T-helper 17 cell (primary cell): ENCODE data around the gene USP12. TPM values are rescaled to one million over a fixed set of nuclear protein-coding genes. Genes with fewer than 3 reads are reported as not detected.
"Not testable (repeated sequence)": the region's sequence is repeated elsewhere in the genome, so short reads cannot be mapped to it uniquely, and the experiment has no call there.

Source experiments
- ATAC-seq: fragments of 150-1000 bp; cut with Tn5 transposase; 2 replicates; pipeline ENCODE4 v1.10.0; 2021; ENCODE audit warnings: mild to moderate bottlenecking, moderate library complexity
- DNase-seq, 3 donors: peaks; one replicate each; pipeline versions ENCODE4 v3.0.0 to v3.0.0-alpha.2; 2020 to 2021
- H3K9me3 ChIP-seq: one replicate; pipeline ENCODE4 v1.7.0; 2013; ENCODE audit warnings: low read length, mild to moderate bottlenecking; ENCODE audit not compliant: control insufficient read depth, poor library complexity, severe bottlenecking
- H3K27ac Mint-ChIP-seq: one replicate; pipeline ENCODE4 v1.8.0; 2022; ENCODE audit warnings: mild to moderate bottlenecking, moderate library complexity, mixed read lengths
- H3K27me3 Mint-ChIP-seq: one replicate; pipeline ENCODE4 v1.8.0; 2022; ENCODE audit warnings: mixed read lengths
- H3K36me3 Mint-ChIP-seq: one replicate; pipeline ENCODE4 v1.8.0; 2022; ENCODE audit warnings: low read depth, mixed read lengths
- H3K4me1 Mint-ChIP-seq: one replicate; pipeline ENCODE4 v1.8.0; 2022; ENCODE audit warnings: mild to moderate bottlenecking, mixed read lengths
- H3K4me3 Mint-ChIP-seq: one replicate; pipeline ENCODE4 v1.8.0; 2022; ENCODE audit warnings: mild to moderate bottlenecking, moderate library complexity, mixed read lengths
- total RNA-seq, 4 donors: library from RNA in 2 of 4; stranded (reverse) in 2 of 4; gene quantifications; one replicate each; pipeline ENCODE4 v1.2.3 and lab custom pipeline; 2022 to 2026

The USP12 gene
- total RNA-seq, 2 donors from 2014 or later: 36.6 to 44.5 TPM

- Mint-ChIP-seq H3K27ac (peak overlapping the region; percentile 34), H3K4me1 (peaks cover 12% of the 10 kb centered on the region), H3K27me3 (no peaks in the 10 kb centered on the region), H3K36me3 (peaks cover 9% of the 10 kb centered on the region), H3K4me3 (peak overlapping the region; percentile 47)
- ATAC-seq: no peak
- no peaks in the 10 kb centered on the region for H3K9me3 ChIP-seq
- no peak for DNase-seq
Observed at GRCh38 chr13:27086599-27087265, 84.9 kb downstream of the USP12 start.

DNA sequence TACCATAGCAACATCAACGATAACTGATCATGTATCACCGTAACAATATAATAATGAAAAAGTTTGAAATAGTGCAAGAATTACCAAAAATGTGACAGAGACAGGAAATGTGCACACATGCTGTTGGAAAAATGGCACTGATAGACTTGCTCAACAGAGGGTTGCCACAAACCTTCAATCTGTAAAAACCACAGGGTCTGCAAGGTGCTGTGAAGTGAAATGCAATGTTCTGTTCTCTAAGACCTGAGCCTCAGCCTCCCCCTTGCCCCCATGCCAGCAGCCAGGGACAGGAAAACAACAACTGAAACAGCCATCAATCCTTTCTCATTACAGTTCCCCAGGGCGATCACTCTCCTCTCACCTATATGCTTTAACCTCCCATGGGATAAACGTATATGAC is 88.4 kb downstream of the USP12 start:
- Mint-ChIP-seq H3K27ac (peak overlapping the region; percentile 9), H3K4me3 (no peak overlapping the region), H3K4me1 (peaks cover 18% of the 10 kb centered on the region), H3K27me3 (no peaks in the 10 kb centered on the region), H3K36me3 (peaks cover 19% of the 10 kb centered on the region)
- no peak for DNase-seq
- no peaks in the 10 kb centered on the region for H3K9me3 ChIP-seq
- no peak for ATAC-seq

GRCh38 chr13:27081893-27082679 is 89.5 kb downstream of the USP12 start:
- Mint-ChIP-seq H3K4me3 (no peak overlapping the region), H3K4me1 (peaks cover 18% of the 10 kb centered on the region), H3K27me3 (no peaks in the 10 kb centered on the region), H3K36me3 (peaks cover 17% of the 10 kb centered on the region), H3K27ac (peak overlapping the region; percentile 27)
- ATAC-seq (no peak), DNase-seq (no peak)
- H3K9me3 ChIP-seq: no peaks in the 10 kb centered on the region

DNA sequence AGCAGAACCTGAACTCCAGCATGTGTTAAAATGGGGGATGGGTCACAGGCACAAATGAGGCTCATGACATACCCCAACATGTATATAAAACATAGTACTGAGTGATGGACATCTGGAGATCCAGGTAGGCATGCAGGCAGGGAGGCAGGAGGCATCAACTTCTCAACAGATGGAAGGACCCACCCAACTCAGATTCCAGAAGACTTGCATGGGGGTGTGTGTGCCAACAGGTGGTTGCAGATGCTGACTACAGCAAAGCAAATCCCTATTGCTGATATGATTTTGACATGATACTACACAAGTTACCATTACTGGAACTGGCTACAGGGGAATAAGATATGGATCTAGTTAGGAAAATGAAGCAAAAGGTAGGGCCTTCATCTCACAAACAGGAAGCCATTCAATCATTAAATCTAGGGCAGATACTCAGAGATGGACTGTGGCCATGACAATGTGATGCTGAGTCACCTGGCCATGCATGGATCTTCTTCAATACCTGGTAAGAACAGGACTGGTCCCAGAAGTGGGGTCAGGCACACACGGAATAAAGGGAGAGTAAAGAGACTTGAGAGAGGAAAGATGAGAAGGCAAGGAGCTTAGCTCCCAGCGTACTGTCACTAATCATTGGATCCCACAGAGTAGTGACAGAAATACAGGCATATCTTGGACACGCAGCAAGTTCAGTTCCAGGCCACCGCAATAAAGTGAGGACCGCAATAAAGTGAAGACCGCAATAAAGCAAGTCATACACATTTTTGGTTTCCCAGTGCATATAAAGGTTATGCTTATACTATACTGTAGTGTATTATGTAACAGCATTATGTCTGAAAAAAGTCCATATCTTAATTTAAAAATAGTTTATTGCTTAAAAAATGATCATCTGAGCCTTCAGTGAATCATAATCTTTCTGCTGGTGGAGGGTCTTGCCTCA is 91.3 kb downstream of the USP12 start:
- H3K4me3 Mint-ChIP-seq: peak overlapping the region; percentile 63
- DNase-seq (no peak), ATAC-seq (no peak)
- no peaks in the 10 kb centered on the region for H3K9me3 ChIP-seq
- H3K27ac Mint-ChIP-seq: peak overlapping the region; percentile 27
- peaks cover 16% of the 10 kb centered on the region for H3K4me1 Mint-ChIP-seq
- H3K36me3 Mint-ChIP-seq: peaks cover 13% of the 10 kb centered on the region
- no peaks in the 10 kb centered on the region for H3K27me3 Mint-ChIP-seq

GRCh38 chr13:27079421-27079958 is 92.1 kb downstream of the USP12 start:
- H3K27ac Mint-ChIP-seq: no peak overlapping the region
- no peak for ATAC-seq
- peaks cover 16% of the 10 kb centered on the region for H3K4me1 Mint-ChIP-seq
- H3K36me3 Mint-ChIP-seq: peaks cover 13% of the 10 kb centered on the region
- H3K9me3 ChIP-seq: no peaks in the 10 kb centered on the region
- H3K27me3 Mint-ChIP-seq: no peaks in the 10 kb centered on the region
- DNase-seq: no peak
- no peak overlapping the region for H3K4me3 Mint-ChIP-seq

DNA sequence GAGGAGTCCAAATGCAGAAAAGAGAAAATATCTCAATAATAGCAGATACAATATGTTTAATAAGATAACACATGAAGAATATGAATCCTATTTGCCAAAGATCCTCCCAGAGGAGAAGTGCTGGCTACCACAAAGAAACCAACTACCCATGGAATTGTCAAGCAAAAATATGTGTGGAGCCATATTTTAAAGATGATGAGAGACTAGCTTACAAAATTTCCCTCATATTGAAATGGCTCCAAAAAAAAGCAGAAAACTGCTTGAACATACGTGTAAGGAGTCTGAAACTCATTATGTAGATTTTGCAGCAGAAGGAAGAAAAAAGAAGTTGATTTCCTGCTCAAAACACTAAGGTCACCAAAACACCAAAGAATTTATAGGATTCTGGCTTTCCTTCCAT is 94.2 kb downstream of the USP12 start:
- H3K27ac Mint-ChIP-seq: no peak overlapping the region
- peaks cover 19% of the 10 kb centered on the region for H3K4me1 Mint-ChIP-seq
- H3K36me3 Mint-ChIP-seq: peaks cover 21% of the 10 kb centered on the region

GRCh38 chr13:27076421-27076820 is 95.2 kb downstream of the USP12 start:
- DNase-seq (no peak), ATAC-seq (no peak)
- H3K36me3 Mint-ChIP-seq: peaks cover 27% of the 10 kb centered on the region
- peaks cover 21% of the 10 kb centered on the region for H3K4me1 Mint-ChIP-seq
- H3K4me3 Mint-ChIP-seq: no peak overlapping the region
- H3K27me3 Mint-ChIP-seq: no peaks in the 10 kb centered on the region
- no peaks in the 10 kb centered on the region for H3K9me3 ChIP-seq
- H3K27ac Mint-ChIP-seq: no peak overlapping the region

More for the DNA sequence above, 94.2 kb downstream of the USP12 start:
- no peaks in the 10 kb centered on the region for H3K9me3 ChIP-seq
- ATAC-seq (no peak), DNase-seq (no peak)
- no peak overlapping the region for H3K4me3 Mint-ChIP-seq
- no peaks in the 10 kb centered on the region for H3K27me3 Mint-ChIP-seq

DNA sequence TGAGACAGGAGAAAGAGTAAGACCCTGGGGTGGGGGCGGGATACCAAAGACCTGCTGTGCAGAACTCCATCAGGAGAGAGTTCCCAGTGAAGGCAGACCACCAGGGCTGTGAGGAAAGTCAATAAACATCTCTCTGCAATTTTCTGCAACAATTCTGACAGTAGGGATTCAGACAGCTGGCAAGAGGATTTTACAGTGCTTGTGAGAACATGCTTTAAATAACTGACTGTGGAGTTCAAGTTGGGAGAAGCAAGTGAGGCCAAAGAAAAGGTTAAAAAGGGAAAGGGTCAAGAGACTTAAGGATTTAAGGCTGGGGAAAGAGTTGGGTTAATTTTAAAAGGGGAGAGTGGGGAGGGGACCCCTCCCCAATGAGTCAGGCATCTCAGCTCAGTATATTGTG is 98.4 kb downstream of the USP12 start:
- ATAC-seq: no peak
- no peak for DNase-seq

DNA sequence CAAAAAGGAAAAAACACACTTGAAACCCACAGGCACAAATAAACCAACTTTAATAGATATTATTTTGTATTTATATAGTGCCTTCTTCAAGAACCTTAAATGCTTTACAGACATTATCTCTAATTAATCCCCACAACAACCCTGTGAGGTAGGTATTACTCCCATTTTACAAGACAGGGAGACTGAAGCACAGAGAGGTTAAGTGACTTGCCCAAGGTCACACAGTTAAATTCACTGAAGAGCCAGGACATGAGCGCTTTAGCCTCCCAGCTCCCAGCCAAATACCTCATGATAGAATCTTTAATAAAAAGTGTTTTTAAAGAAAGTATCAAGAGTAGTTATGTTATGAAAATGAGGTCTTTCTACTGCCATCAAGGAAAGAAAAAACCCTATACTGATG is 105.5 kb downstream of the USP12 start:
- not testable (repeated sequence) for H3K9me3 ChIP-seq, DNase-seq, H3K27me3 Mint-ChIP-seq, ATAC-seq, H3K4me3 Mint-ChIP-seq, H3K4me1 Mint-ChIP-seq, H3K27ac Mint-ChIP-seq
- peaks cover 13% of the 10 kb centered on the region for H3K36me3 Mint-ChIP-seq

More for the DNA sequence above, 98.4 kb downstream of the USP12 start:
- H3K27ac Mint-ChIP-seq: no peak overlapping the region
- peaks cover 12% of the 10 kb centered on the region for H3K4me1 Mint-ChIP-seq
- H3K36me3 Mint-ChIP-seq: peaks cover 23% of the 10 kb centered on the region
- no peaks in the 10 kb centered on the region for H3K9me3 ChIP-seq
- no peak overlapping the region for H3K4me3 Mint-ChIP-seq
- H3K27me3 Mint-ChIP-seq: no peaks in the 10 kb centered on the region

DNA sequence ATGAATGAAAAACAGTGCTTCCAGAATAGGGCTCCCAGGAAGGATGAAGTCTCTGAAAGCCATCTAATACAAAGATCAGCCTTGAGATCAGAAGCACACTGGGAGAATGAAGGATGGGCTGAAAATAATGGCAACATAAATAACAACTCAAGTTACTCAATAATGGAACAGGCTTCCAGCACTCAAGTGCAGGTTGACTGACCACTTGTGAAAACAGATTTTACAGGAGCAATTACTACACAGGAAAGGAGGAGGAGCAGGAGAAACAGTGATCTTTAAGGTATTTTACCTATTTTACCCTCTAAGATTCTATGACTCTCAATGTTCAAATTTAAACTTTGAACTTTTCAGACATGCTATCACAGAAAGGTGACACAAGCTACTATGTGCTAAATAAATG is 106.0 kb downstream of the USP12 start:
- Mint-ChIP-seq H3K36me3 (peaks cover 13% of the 10 kb centered on the region), H3K4me3 (no peak overlapping the region), H3K4me1 (no peaks in the 10 kb centered on the region), H3K27me3 (no peaks in the 10 kb centered on the region), H3K27ac (no peak overlapping the region)
- no peak for DNase-seq
- H3K9me3 ChIP-seq: no peaks in the 10 kb centered on the region
- ATAC-seq: no peak

- Mint-ChIP-seq H3K27ac (no peak overlapping the region), H3K27me3 (no peaks in the 10 kb centered on the region)
Observed at GRCh38 chr13:27064252-27064995, 107.2 kb downstream of the USP12 start.

GRCh38 chr13:27057817-27058216 is 113.8 kb downstream of the USP12 start:
- Mint-ChIP-seq H3K4me3 (no peak overlapping the region), H3K27me3 (no peaks in the 10 kb centered on the region), H3K36me3 (peaks cover 6% of the 10 kb centered on the region), H3K4me1 (peaks cover 22% of the 10 kb centered on the region), H3K27ac (no peak overlapping the region)
- H3K9me3 ChIP-seq: no peaks in the 10 kb centered on the region
- no peak for DNase-seq
- ATAC-seq: no peak

More at GRCh38 chr13:27064252-27064995, 107.2 kb downstream of the USP12 start:
- DNase-seq: no peak
- no peak overlapping the region for H3K4me3 Mint-ChIP-seq
- peaks cover 10% of the 10 kb centered on the region for H3K36me3 Mint-ChIP-seq
- no peak for ATAC-seq
- no peaks in the 10 kb centered on the region for H3K9me3 ChIP-seq
- no peaks in the 10 kb centered on the region for H3K4me1 Mint-ChIP-seq
